Skeletal muscle satellite cell (primary cell): ENCODE results near the gene TPMT.

ENCODE experiments used
- H3K27me3 ChIP-seq: 2 replicates; pipeline ENCODE4 v1.7.0; 2013; ENCODE audit warnings: low read length; ENCODE audit not compliant: control insufficient read depth, insufficient read depth
- H3K36me3 ChIP-seq: 2 replicates; pipeline ENCODE4 v1.7.0; 2013; ENCODE audit warnings: mild to moderate bottlenecking, control low read depth, low read length; ENCODE audit not compliant: insufficient read depth
- H3K4me1 ChIP-seq: 2 replicates; pipeline ENCODE4 v1.7.0; 2013; ENCODE audit warnings: low read length; ENCODE audit not compliant: control insufficient read depth, insufficient read depth
- H3K4me2 ChIP-seq: 2 replicates; pipeline ENCODE4 v1.7.0; 2013; ENCODE audit warnings: mild to moderate bottlenecking, low read length
- H3K4me3 ChIP-seq: 2 replicates; pipeline ENCODE4 v1.7.0; 2013; ENCODE audit warnings: low read length
- H3K9ac ChIP-seq: 2 replicates; pipeline ENCODE4 v1.7.0; 2013; ENCODE audit warnings: mild to moderate bottlenecking, low read depth, low read length, moderate library complexity
- H3K9me3 ChIP-seq: replicated peaks from 2 replicates; pipeline ENCODE4 v1.7.0; 2013; ENCODE audit warnings: mild to moderate bottlenecking, control low read depth, low read length

TPMT gene

GRCh38 chr6:18081025-18081668 lies 73.7 kb downstream of the TPMT start:
- Histone ChIP-seq H3K4me3 (no peak overlapping the region), H3K36me3 (no peaks in the 10 kb centered on the region), H3K27me3 (no peaks in the 10 kb centered on the region), H3K9ac (no peak overlapping the region), H3K4me2 (no peak overlapping the region), H3K9me3 (no peaks in the 10 kb centered on the region), H3K4me1 (no peaks in the 10 kb centered on the region)

- no peak overlapping the region for H3K9ac ChIP-seq
- no peak overlapping the region for H3K4me2 ChIP-seq
- no peak overlapping the region for H3K4me3 ChIP-seq
- no peaks in the 10 kb centered on the region for H3K27me3 ChIP-seq
- no peaks in the 10 kb centered on the region for H3K9me3 ChIP-seq
- H3K36me3 ChIP-seq, result no peaks in the 10 kb centered on the region
- no peaks in the 10 kb centered on the region for H3K4me1 ChIP-seq
Measured at GRCh38 chr6:18080544-18080943, 74.3 kb downstream of the TPMT start.

GRCh38 chr6:18078866-18079265 lies 76.0 kb downstream of the TPMT start:
- H3K27me3 ChIP-seq, result no peaks in the 10 kb centered on the region
- no peak overlapping the region for H3K4me3 ChIP-seq
- no peaks in the 10 kb centered on the region for H3K36me3 ChIP-seq
- H3K4me2 ChIP-seq, result no peak overlapping the region
- H3K4me1 ChIP-seq, result no peaks in the 10 kb centered on the region
- no peak overlapping the region for H3K9ac ChIP-seq
- H3K9me3 ChIP-seq, result no peaks in the 10 kb centered on the region
